ENCODE data around the gene APP. TPM values are rescaled to one million over a fixed set of nuclear protein-coding genes. Genes with fewer than 3 reads are reported as not detected.

APP gene
- total RNA-seq, 1 donor from 2014 or later, result 1,827 TPM

DNA sequence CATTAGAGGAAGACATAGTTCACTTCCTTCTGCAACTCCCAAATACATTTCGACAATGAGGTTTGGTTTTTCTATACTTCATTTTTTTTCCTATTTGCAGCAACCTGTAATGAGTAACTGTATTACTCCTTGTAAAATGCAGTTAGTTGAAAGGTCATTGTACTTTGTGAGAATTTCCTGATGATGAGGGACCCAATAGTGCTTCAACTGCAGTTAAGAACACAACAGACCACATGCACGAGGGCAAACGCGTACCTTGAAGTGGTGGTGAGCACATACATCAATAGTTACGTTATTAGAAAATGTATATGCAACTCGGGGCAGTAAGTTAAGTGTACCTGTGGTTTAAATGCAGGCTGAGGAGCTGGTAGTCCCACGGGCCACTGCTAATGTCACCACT is 264.0 kb downstream of the APP start:
- DNase-seq (ENCODE audit: low read depth), result no peak

DNA sequence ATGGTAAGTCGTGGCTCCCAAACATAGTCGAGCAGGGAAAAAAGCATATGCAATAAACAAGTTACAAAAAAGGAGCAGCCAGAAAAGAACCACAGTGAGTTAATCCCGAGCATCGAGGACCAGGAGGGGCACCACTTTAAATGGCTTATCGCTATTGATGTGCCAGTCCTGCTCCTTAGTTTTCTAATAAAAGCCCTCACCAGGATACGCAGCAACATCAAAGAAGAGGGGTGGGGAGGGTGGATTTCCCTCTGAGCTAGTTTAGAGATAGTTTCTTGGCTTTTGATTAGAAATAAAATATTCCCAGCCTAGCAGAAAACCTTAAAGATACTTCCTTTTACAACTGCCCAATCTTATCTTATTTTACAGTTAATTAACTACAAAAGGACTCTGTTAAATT is 265.4 kb downstream of the APP start:
- DNase-seq (ENCODE audit: low read depth), result no peak

- DNase-seq (ENCODE audit: low read depth), result no peak
Measured at GRCh38 chr21:25904044-25904695, 266.4 kb downstream of the APP start.

DNA sequence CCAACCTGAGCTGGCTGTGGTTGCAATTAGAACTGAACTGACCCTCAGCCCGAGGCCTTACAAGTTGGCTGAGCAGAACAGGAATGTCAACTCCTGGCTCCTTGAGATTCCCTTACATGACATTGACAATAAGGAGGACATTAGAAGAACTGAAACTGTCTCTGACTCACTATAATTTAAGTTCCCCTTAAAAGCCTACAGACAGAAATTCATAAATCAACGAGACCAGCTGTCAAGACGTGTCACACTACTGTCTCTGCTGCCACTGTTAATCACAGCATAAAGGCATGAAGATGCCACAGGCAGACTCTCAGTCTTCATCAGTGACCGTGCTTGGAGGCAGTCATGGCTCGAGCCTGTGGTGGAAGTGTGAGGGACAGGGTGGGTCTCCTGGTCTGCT is 267.0 kb downstream of the APP start:
- no peak for DNase-seq (ENCODE audit: low read depth)

GRCh38 chr21:25901330-25901979 is 269.1 kb downstream of the APP start:
- no peak for DNase-seq (ENCODE audit: low read depth)

DNA sequence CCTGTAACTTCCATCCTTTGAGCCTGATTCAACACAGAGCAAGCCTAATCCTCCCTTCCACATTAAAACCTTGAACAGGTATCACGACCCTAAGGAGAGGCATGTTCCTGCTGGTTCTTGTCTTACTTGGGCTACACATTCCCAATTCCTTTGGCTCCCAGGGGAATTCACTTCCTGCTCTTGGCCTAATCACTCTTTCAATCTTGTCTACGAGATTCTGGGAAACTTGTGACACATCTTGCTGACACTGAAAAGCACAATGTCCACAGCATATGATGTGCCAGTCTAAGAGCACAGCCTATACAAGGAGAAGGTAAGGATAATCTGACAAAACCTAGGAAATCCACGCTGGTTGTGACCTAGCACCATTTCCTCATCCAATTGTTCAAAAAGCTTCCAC is 271.9 kb downstream of the APP start:
- DNase-seq (ENCODE audit: low read depth), result no peak

DNA sequence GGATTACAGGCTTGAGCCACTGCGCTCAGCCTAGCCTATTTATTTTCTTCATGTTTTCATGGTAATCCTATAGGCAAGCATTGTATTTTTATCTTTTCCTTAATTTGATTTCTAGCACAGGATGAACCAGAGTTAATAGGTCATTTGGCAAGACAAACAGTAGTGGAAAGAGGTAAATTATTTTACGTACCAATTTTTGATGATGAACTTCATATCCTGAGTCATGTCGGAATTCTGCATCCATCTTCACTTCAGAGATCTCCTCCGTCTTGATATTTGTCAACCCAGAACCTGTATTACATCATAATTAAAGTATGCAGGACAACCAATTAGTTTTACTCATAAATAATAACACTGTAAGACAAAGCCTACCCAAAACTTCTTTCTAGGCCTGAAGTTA is 273.2 kb downstream of the APP start:
- no peak for DNase-seq (ENCODE audit: low read depth)

DNA sequence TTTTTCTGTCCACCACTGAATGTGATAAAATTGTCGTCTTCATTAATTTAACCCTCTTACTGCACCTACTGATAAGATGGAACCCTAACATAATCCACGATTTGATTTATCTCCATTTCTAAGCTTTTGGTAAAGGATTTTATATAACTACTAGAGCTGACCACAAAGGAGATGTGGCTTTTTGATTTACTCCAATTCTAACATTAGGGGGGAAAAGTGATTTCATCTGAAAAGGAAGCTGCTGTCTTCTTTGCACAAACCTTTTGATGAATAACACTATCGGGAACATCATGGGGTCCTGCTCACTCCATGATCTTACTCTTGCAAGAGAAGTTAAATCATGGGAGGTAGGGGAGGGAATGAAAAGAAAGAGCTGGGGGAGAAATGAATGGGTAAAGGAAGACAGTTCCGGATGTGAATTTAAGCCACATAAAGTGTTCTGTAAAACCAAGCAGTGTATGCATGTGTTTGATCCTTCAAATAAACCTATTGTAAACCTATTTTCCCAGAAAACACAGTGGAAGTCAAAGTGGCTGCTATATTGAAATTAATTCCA is 274.0 kb downstream of the APP start:
- no peak for DNase-seq (ENCODE audit: low read depth)

DNA sequence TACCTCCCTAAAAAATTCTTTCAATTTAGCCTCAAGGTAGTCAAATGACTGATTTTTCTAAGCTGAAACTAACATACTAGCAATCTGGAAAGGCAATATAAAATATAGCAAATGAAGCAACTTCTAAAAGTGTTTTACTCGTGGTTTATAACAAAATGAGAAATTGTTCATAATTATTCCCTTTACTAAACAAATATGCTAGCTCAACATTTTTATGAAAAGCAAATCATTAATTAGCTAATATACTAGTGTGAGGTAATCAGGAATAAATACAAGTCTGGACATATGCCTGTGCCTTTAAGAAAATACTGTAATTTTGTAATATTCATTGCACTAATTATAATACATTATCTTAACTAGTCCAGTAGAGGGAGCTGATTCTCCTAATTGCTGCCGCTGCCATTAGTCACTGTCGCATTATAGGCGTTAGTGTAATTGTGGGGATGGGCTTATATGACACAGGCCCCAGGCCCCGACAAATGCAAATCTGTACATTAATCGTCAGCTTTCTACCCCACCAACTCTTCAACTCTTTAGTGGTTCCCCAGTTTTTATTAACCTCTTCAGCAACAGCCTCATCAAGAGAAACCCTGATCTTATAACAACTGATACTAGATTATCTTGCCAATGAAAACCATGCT is 274.9 kb downstream of the APP start:
- no peak for DNase-seq (ENCODE audit: low read depth)

GRCh38 chr21:25893191-25893590 is 277.4 kb downstream of the APP start:
- peak; percentile 58 for DNase-seq (ENCODE audit: low read depth)

DNA sequence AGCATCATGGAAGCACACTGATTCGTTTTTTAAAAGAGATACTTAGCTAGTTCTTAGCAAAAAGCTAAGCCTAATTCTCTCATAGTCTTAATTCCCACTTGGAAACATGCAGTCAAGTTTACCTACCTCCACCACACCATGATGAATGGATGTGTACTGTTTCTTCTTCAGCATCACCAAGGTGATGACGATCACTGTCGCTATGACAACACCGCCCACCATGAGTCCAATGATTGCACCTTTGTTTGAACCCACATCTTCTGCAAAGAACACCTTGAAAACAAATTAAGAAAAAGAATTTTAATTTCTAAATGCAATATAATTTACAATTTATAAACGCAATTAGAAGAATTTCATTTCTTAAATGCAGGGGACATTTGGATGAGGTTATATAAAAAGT is 279.0 kb downstream of the APP start:
- DNase-seq (ENCODE audit: low read depth), result no peak

DNA sequence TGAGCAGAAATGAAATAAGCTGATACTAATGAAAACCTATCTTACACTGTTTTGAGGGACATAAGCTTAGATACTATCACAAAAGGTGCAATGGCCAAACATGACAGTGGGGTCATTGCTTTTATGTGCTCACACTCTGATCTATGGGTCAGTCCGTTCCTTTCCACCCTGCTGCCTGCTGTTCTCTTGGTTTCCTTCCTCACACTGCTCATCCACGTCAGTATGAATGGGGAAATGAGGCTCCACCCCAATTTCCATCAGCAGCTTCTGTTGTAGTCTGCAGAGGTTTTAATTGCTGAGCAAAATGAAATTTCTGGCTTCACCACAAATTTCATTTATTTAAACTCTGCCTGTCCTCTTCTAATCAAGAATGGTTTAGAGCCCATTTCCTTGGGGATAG is 280.6 kb downstream of the APP start:
- DNase-seq (ENCODE audit: low read depth), result no peak

DNA sequence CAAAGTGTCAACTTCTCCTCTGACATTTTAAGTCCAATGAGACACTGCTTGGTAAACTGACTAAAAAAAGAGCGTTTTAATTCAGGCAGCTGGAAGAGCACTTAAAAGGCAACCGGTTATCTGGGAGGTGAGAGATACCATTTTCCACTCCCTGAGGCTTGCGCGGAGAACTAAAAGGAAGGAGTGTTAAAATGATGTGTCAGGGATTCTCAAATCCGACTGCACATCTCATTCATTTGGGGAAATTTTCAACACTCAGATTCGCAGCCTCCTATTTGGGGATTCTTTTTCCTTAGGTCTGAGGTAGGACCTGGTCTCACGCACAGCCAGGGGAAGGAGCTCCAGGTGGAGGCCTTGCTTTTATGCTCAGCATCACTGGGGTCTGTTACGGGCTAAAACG is 281.9 kb downstream of the APP start:
- no peak for DNase-seq (ENCODE audit: low read depth)

DNA sequence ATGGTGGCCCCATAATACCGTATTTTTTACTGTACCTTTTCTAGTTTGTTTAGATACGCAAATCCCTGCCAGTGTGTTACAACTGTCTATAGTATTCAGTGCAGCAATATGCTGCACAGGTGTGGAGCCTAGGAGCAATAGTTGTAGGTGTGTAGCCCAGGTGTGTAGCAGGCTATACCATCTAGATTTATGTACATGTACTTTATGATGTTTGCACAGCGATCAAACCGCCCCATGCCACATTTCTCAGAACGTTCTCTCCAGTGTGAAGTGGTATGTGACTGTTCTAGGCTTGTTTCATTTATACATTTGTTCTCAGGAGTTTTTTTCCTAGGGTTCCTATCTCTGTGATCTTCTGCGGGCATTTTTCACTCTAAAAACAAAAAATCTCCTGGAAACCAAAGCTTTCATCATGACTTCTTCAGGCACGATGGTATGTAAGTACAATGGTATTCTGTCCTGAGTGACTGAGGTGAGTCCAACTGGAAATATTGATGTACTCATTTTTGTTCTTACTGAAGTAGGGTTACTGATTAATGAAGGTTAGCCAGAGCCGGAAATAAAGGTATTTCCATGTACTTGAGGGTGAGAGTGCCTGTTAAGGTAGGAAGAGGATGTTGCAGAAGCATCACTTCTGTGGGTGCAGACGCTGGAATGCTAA is 282.8 kb downstream of the APP start:
- peak; percentile 97 for DNase-seq (ENCODE audit: low read depth)

DNA sequence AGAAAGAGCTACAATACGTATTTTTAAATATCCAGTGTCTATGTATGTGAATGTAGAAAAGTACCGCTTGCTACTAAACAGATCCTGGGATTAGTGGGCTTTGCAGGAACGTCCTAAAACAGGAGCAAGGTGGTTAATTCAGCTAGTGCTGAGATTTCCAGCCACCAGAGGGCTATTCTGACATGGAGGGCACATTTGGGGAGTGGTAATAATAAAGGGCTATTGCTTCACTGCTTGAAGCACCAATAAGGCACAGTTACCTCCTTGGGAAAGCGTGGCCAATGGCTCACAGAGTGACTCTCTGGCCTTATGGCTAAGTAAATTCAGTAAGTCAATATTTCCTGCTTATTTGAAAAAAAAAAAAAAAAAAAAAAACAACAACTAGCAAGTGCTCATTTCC is 283.4 kb downstream of the APP start:
- DNase-seq (ENCODE audit: low read depth), result no peak

- DNase-seq (ENCODE audit: low read depth), result peak; percentile 32
Measured at GRCh38 chr21:25885880-25886279, 284.7 kb downstream of the APP start.

DNA sequence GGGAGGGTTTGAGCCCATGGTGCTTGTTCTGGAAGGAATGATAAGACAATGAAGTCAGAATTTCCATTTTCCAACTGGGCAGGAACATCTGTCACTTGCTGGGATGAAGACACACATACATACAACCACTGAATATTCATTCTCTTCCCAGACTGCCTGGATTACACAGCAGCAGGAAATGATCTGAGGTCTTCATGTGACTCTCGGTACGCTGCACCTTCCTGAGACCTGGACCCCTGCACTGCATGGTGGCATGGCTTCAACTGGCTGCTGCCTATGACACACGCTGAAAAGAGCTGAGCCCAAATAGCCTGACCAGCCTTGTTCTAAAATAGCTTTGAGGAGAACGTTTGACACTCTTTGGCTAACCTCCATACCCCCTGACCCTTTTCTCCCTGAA is 285.2 kb downstream of the APP start:
- peak; percentile 76 for DNase-seq (ENCODE audit: low read depth)

- DNase-seq (ENCODE audit: low read depth), result peak; percentile 87
Measured at GRCh38 chr21:25884311-25884710, 286.3 kb downstream of the APP start.

DNA sequence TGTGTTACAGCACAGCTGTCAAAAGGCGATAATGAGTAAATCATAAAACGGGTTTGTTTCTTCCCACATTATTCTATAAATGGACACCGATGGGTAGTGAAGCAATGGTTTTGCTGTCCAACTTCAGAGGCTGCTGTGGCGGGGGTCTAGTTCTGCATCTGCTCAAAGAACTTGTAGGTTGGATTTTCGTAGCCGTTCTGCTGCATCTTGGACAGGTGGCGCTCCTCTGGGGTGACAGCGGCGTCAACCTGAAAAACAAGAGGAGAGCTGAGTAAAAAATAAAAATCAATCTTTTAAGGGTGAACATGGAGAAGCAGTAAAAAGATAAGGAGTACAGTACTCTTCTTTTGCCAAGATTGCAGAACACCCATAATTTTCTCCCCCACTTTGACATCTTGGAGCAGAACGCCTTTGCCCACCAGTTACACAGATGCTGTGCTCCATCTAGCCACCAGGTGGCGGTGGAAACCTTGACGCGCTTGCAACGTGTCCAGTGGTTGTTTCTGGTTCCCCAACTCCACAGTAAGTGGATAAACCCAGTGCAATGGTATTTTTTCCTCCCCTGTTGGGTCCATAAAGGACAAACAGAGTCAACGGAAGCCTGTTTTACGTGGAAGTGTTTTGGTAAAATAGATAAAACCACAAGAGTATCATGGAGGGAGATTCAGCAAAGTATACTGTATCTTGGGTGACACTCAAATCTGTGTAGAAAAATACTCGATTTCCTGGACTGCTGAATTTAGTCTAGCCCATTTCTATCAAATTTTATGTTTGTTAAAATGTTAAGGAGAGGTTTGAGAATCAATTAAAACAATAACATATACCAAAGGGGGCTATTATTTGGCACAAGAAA is 288.8 kb downstream of the APP start:
- DNase-seq (ENCODE audit: low read depth), result peak; percentile 59

GRCh38 chr21:25879203-25879602 is 291.4 kb downstream of the APP start:
- DNase-seq (ENCODE audit: low read depth), result no peak

DNA sequence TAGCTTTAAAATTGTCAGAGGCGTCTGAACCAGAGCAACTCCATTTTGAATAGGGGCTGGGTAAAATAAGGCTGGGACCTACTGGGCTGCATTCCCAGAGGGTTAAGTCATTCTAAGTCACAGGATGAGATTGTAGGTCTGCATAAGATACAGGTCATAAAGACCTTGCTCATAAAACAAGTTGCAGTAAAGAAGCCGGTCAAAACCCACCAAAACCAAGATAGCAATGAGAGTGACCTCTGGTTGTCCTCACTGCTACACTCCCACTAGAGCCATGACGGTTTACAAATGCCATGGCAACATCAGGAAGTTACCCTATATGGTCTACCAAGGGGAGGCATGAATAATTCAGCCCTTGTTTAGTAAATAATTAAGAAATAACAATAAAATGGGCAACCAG is 292.2 kb downstream of the APP start:
- DNase-seq (ENCODE audit: low read depth), result peak; percentile 83

DNA sequence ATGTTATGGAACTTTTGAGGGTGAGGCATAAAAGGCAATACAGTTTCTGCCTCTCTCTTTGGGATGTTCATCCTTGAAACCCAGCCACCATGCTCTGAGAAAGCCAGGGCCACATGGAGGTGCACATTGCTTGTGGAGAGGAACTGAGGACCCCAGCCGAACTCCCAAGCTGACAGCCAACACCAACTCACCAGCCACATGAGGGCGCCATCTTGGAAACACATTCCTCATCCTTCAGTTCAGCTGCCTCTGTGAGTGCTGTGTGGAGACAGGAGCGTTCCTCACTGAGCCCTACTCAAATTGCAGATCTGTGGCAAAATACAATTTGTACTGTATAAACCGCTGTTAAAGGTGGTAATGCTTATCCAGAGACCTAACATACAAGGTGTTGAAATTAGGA is 298.3 kb downstream of the APP start:
- DNase-seq (ENCODE audit: low read depth), result no peak

All from renal cortical epithelial cell (primary cell).